Trophoblast cell (in vitro differentiated cells and primary cell): ENCODE measurements around the gene CRLF3.

Source experiments
- DNase-seq, 2 donors: peaks; one replicate each; pipeline ENCODE4 v3.0.0-alpha.2; 2016
- H2AFZ ChIP-seq: 2 replicates; pipeline ENCODE4 v1.6.1; 2013; ENCODE audit warnings: low read length, moderate library complexity, mild to moderate bottlenecking; ENCODE audit not compliant: insufficient read depth, poor library complexity
- H2AK5ac ChIP-seq: 2 replicates; pipeline ENCODE4 v1.6.1; 2013; ENCODE audit warnings: mild to moderate bottlenecking, low read length
- H2BK120ac ChIP-seq: 2 replicates; pipeline ENCODE4 v1.6.1; 2013; ENCODE audit warnings: low read length, mild to moderate bottlenecking, moderate library complexity; ENCODE audit not compliant: insufficient read depth, poor library complexity
- H2BK12ac ChIP-seq: 2 replicates; pipeline ENCODE4 v1.6.1; 2013; ENCODE audit warnings: mild to moderate bottlenecking, low read length, moderate library complexity
- H2BK5ac ChIP-seq: 2 replicates; pipeline ENCODE4 v1.6.1; 2013; ENCODE audit warnings: low read length, low read depth, moderate library complexity, mild to moderate bottlenecking; ENCODE audit not compliant: poor library complexity
- H3K14ac ChIP-seq: 2 replicates; pipeline ENCODE4 v1.6.1; 2013; ENCODE audit warnings: mild to moderate bottlenecking, low read length
- H3K18ac ChIP-seq: 2 replicates; pipeline ENCODE4 v1.6.1; 2013; ENCODE audit warnings: mild to moderate bottlenecking, low read length
- H3K23ac ChIP-seq: 2 replicates; pipeline ENCODE4 v1.6.1; 2013; ENCODE audit warnings: low read length
- H3K27ac ChIP-seq: 2 replicates; pipeline ENCODE4 v1.5.1; 2013; ENCODE audit warnings: low read depth, mild to moderate bottlenecking, inconsistent platforms, low read length, moderate library complexity
- H3K27me3 ChIP-seq: 2 replicates; pipeline ENCODE4 v1.6.1; 2013; ENCODE audit warnings: inconsistent platforms, mild to moderate bottlenecking, low read length, moderate library complexity; ENCODE audit not compliant: insufficient read depth
- H3K36me3 ChIP-seq, 2 experiments: 1 replicate in 1 of 2; 2 replicates in 1 of 2; pipeline ENCODE4 v1.6.1; 2013; ENCODE audit warnings: low read length in 2 of 2, mild to moderate bottlenecking in 2 of 2, moderate library complexity in 1 of 2; ENCODE audit not compliant: insufficient read depth in 2 of 2, control insufficient read depth in 1 of 2
- H3K4ac ChIP-seq: 2 replicates; pipeline ENCODE4 v1.6.1; 2013; ENCODE audit warnings: low read depth, mild to moderate bottlenecking, low read length, moderate library complexity
- H3K4me1 ChIP-seq, 2 experiments: 1 replicate in 1 of 2; 2 replicates in 1 of 2; pipeline ENCODE4 v1.6.1; 2013; ENCODE audit warnings: low read length in 2 of 2, mild to moderate bottlenecking in 2 of 2, moderate library complexity in 1 of 2; ENCODE audit not compliant: insufficient read depth in 2 of 2, control insufficient read depth in 1 of 2
- H3K4me2 ChIP-seq: 2 replicates; pipeline ENCODE4 v1.6.1; 2013; ENCODE audit warnings: inconsistent platforms, mild to moderate bottlenecking, low read length, moderate library complexity
- H3K4me3 ChIP-seq: 2 replicates; pipeline ENCODE4 v1.5.1; 2013; ENCODE audit warnings: mild to moderate bottlenecking, low read depth, low read length, inconsistent platforms
- H3K79me1 ChIP-seq: one replicate; pipeline ENCODE4 v1.6.1; 2013; ENCODE audit warnings: low read length
- H3K79me2 ChIP-seq: 2 replicates; pipeline ENCODE4 v1.6.1; 2013; ENCODE audit warnings: low read length, mild to moderate bottlenecking; ENCODE audit not compliant: control insufficient read depth, insufficient read depth, poor library complexity
- H3K9ac ChIP-seq: 2 replicates; pipeline ENCODE4 v1.6.1; 2013; ENCODE audit warnings: mild to moderate bottlenecking, low read length
- H3K9me3 ChIP-seq: 2 replicates; pipeline ENCODE4 v1.6.1; 2013; ENCODE audit warnings: low read depth, mild to moderate bottlenecking, control low read depth, inconsistent platforms, low read length; ENCODE audit not compliant: insufficient read depth
- H4K12ac ChIP-seq: 2 replicates; pipeline ENCODE4 v1.6.1; 2013; ENCODE audit warnings: low read depth, mild to moderate bottlenecking, low read length, moderate library complexity
- H4K8ac ChIP-seq: 2 replicates; pipeline ENCODE4 v1.6.1; 2013; ENCODE audit warnings: low read depth, mild to moderate bottlenecking, low read length, moderate library complexity
- H4K91ac ChIP-seq: one replicate; pipeline ENCODE4 v1.6.1; 2013; ENCODE audit warnings: low read depth, mild to moderate bottlenecking, low read length, moderate library complexity
- WGBS: extraction: QIAGEN DNeasy Blood & Tissue Kit; methylation state at CpG from one replicate; pipeline ENCODE4 v1.1.7; 2013; ENCODE audit warnings: missing lambda C conversion rate; ENCODE audit not compliant: insufficient read length, insufficient coverage; ENCODE audit errors: extremely low coverage; 5-methylcytosine and 5-hydroxymethylcytosine counted together

Gene CRLF3

GRCh38 chr17:30854146-30854545, 29.7 kb upstream of the CRLF3 start:
- Histone ChIP-seq H2BK12ac (no peak overlapping the region), H2AFZ (no peak overlapping the region), H3K27ac (no peak overlapping the region), H2AK5ac (no peak overlapping the region), H2BK5ac (no peak overlapping the region), H3K4me3 (no peak overlapping the region), H2BK120ac (no peak overlapping the region), H3K4me2 (no peak overlapping the region), H3K9ac (no peak overlapping the region), H3K79me1 (no peaks in the 10 kb centered on the region), H3K4ac (no peak overlapping the region), H3K36me3 (peaks cover 14 to 16% of the 10 kb centered on the region in 2 experiments), H3K9me3 (no peaks in the 10 kb centered on the region), H3K18ac (no peak overlapping the region), H3K23ac (no peak overlapping the region), H3K14ac (no peak overlapping the region), H4K12ac (no peak overlapping the region), H3K27me3 (no peaks in the 10 kb centered on the region), H3K79me2 (no peaks in the 10 kb centered on the region), H4K8ac (no peak overlapping the region), H4K91ac (no peak overlapping the region), H3K4me1 (peaks cover 0 to 2% of the 10 kb centered on the region in 2 experiments)
- WGBS = no CpG with 5 or more reads among the region's 3 CpGs
- no peak for DNase-seq

- H3K4me3 ChIP-seq = no peak overlapping the region
- H3K27me3 ChIP-seq = no peaks in the 10 kb centered on the region
- no peak overlapping the region for H3K9ac ChIP-seq
- no peak overlapping the region for H2BK5ac ChIP-seq
- no peaks in the 10 kb centered on the region for H3K9me3 ChIP-seq
- no peak overlapping the region for H4K12ac ChIP-seq
- no peak overlapping the region for H3K4me2 ChIP-seq
- H3K4ac ChIP-seq = no peak overlapping the region
- H3K14ac ChIP-seq = no peak overlapping the region
- no peak overlapping the region for H2AFZ ChIP-seq
- H3K36me3 ChIP-seq = peaks cover 22 to 26% of the 10 kb centered on the region in 2 experiments
- H2BK12ac ChIP-seq = no peak overlapping the region
- H3K79me1 ChIP-seq = no peaks in the 10 kb centered on the region
- no peak overlapping the region for H2AK5ac ChIP-seq
- DNase-seq = no peak
- no peak overlapping the region for H3K23ac ChIP-seq
- no peak overlapping the region for H4K8ac ChIP-seq
- H2BK120ac ChIP-seq = no peak overlapping the region
- H4K91ac ChIP-seq = no peak overlapping the region
- no peak overlapping the region for H3K18ac ChIP-seq
- H3K27ac ChIP-seq = no peak overlapping the region
- H3K79me2 ChIP-seq = no peaks in the 10 kb centered on the region
- no peaks in the 10 kb centered on the region for H3K4me1 ChIP-seq
- no CpG with 5 or more reads among the region's 6 CpGs for WGBS
Observed at GRCh38 chr17:30848021-30848420, 23.5 kb upstream of the CRLF3 start.

- Histone ChIP-seq H3K4me2 (no peak overlapping the region), H3K14ac (no peak overlapping the region), H3K4me3 (no peak overlapping the region), H2AK5ac (no peak overlapping the region), H3K18ac (no peak overlapping the region), H2AFZ (no peak overlapping the region), H3K36me3 (peaks cover 14 to 16% of the 10 kb centered on the region in 2 experiments), H2BK120ac (no peak overlapping the region), H3K23ac (no peak overlapping the region), H3K9ac (no peak overlapping the region), H3K79me1 (no peaks in the 10 kb centered on the region), H3K9me3 (no peaks in the 10 kb centered on the region), H3K27me3 (no peaks in the 10 kb centered on the region), H3K4me1 (no peaks in the 10 kb centered on the region), H4K8ac (no peak overlapping the region), H4K12ac (no peak overlapping the region), H4K91ac (no peak overlapping the region), H3K4ac (no peak overlapping the region), H3K79me2 (no peaks in the 10 kb centered on the region), H3K27ac (no peak overlapping the region), H2BK5ac (no peak overlapping the region), H2BK12ac (no peak overlapping the region)
- WGBS = no CpG with 5 or more reads among the region's 7 CpGs
- no peak for DNase-seq
Observed at GRCh38 chr17:30840771-30841170, 16.3 kb upstream of the CRLF3 start.

GRCh38 chr17:30838202-30838807, 13.8 kb upstream of the CRLF3 start:
- no peak overlapping the region for H3K9ac ChIP-seq
- no peak overlapping the region for H3K4me2 ChIP-seq
- H2BK120ac ChIP-seq = no peak overlapping the region
- H2AFZ ChIP-seq = no peak overlapping the region
- no peak overlapping the region for H4K12ac ChIP-seq
- H3K18ac ChIP-seq = no peak overlapping the region
- no peak overlapping the region for H3K4ac ChIP-seq
- no peaks in the 10 kb centered on the region for H3K27me3 ChIP-seq
- H3K36me3 ChIP-seq = peaks cover 12 to 14% of the 10 kb centered on the region in 2 experiments
- H3K14ac ChIP-seq = no peak overlapping the region
- no peak for DNase-seq
- no peak overlapping the region for H2AK5ac ChIP-seq
- H3K4me3 ChIP-seq = no peak overlapping the region
- no peak overlapping the region for H2BK12ac ChIP-seq
- no peak overlapping the region for H3K27ac ChIP-seq
- H3K79me1 ChIP-seq = no peaks in the 10 kb centered on the region
- H3K23ac ChIP-seq = no peak overlapping the region
- no peak overlapping the region for H4K8ac ChIP-seq
- H3K79me2 ChIP-seq = no peaks in the 10 kb centered on the region
- H3K4me1 ChIP-seq = no peaks in the 10 kb centered on the region
- WGBS = no CpG with 5 or more reads among the region's 5 CpGs
- H4K91ac ChIP-seq = no peak overlapping the region
- no peaks in the 10 kb centered on the region for H3K9me3 ChIP-seq
- no peak overlapping the region for H2BK5ac ChIP-seq
